Tongue (tissue), 1 donor: ENCODE measurements around the gene NSMF. TPM values are rescaled to one million over a fixed set of nuclear protein-coding genes. Genes with fewer than 3 reads are reported as not detected.

ENCODE experiments used
- total RNA-seq: library from RNA; depleted of rRNA; stranded (reverse); fragments of >200 nt; gene quantifications from one replicate; pipeline ENCODE4 v1.2.3, GENCODE V29; 2014

The NSMF gene
- total RNA-seq, 1 donor from 2014 or later, result 10.7 TPM

Other genes starting within 250 kb of the NSMF start
- not detected for gene RNF208, start 237.1 kb downstream of the NSMF start, total RNA-seq
- 3.3 TPM for gene CYSRT1, start 234.2 kb downstream of the NSMF start, total RNA-seq
- gene RNF224, start 231.8 kb downstream of the NSMF start, total RNA-seq, result not detected
- not detected for gene SLC34A3, start 228.4 kb downstream of the NSMF start, total RNA-seq
- gene TUBB4B, start 218.0 kb downstream of the NSMF start, total RNA-seq, result 172 TPM
- gene STPG3, start 208.0 kb downstream of the NSMF start, total RNA-seq, result not detected
- 50.9 TPM for gene NELFB, start 204.0 kb downstream of the NSMF start, total RNA-seq
- gene TOR4A, start 181.6 kb downstream of the NSMF start, total RNA-seq, result 5.4 TPM
- gene NRARP, start 157.1 kb downstream of the NSMF start, total RNA-seq, result 18.8 TPM
- 19.9 TPM for gene EXD3, start 36.2 kb downstream of the NSMF start, total RNA-seq
- 1.2 TPM for gene NOXA1, start 35.9 kb downstream of the NSMF start, total RNA-seq
- 0.31 TPM for gene ENTPD8, start 18.0 kb downstream of the NSMF start, total RNA-seq
- gene PNPLA7, start 91.1 kb upstream of the NSMF start, total RNA-seq, result 1.5 TPM
- 29.1 TPM for gene MRPL41, start 92.5 kb upstream of the NSMF start, total RNA-seq
- gene DPH7, start 119.6 kb upstream of the NSMF start, total RNA-seq, result 26.0 TPM
- 10.1 TPM for gene ZMYND19, start 131.2 kb upstream of the NSMF start, total RNA-seq
- gene ARRDC1, start 146.4 kb upstream of the NSMF start, total RNA-seq, result 20.0 TPM
- 70.3 TPM for gene EHMT1, start 159.7 kb upstream of the NSMF start, total RNA-seq